HepG2 (cell line): ENCODE results near the gene PDIA4. TPM values are rescaled to one million over a fixed set of nuclear protein-coding genes. Genes with fewer than 3 reads are reported as not detected.

Experiments used
- CREB1 ChIP-seq, 2 experiments: fragments of 450-650 bp in 1 of 2; IDR thresholded peaks; 2 replicates each; pipeline ENCODE4 v1.6.1; 2016 to 2017; ENCODE audit warnings: control low read depth in 1 of 2, mild to moderate bottlenecking in 1 of 2, missing compliant biosample characterization in 1 of 2, missing genetic modification characterization in 1 of 2
- RARA ChIP-seq: IDR thresholded peaks from 2 replicates; pipeline ENCODE4 v1.6.1; 2016; ENCODE audit warnings: missing genetic modification reagents, missing compliant biosample characterization
- SALL1 ChIP-seq: sonication (generic); formaldehyde crosslinking; IDR thresholded peaks from 2 replicates; pipeline ENCODE4 v1.8.0; 2022; ENCODE audit warnings: mild to moderate bottlenecking, missing genetic modification reagents
- ZHX2 ChIP-seq, 2 experiments: sonication (generic) in 1 of 2; formaldehyde crosslinking in 1 of 2; IDR thresholded peaks; 2 replicates each; pipeline versions ENCODE4 v1.6.1 to v1.9.0; 2014 to 2022; ENCODE audit warnings: antibody characterized with exemption in 1 of 2, borderline replicate concordance in 1 of 2, inconsistent platforms in 1 of 2, low read depth in 1 of 2, missing genetic modification reagents in 1 of 2
- ZNF530 ChIP-seq: sonication (generic); formaldehyde crosslinking; IDR thresholded peaks from 2 replicates; pipeline ENCODE4 v1.5.0; 2020; ENCODE audit warnings: low read depth, mild to moderate bottlenecking, missing genetic modification reagents
- polyA plus RNA-seq, 8 experiments: library from polyadenylated mRNA; depleted of rRNA in 3 of 8; stranded (reverse) in 7 of 8; unstranded in 1 of 8; fragments of >200 nt; fragmentation: Illumina TruSeq in 4 of 8; extraction: Trizol in 4 of 8; gene quantifications; 2 replicates each; pipeline versions ENCODE4 v1.2.1 to v1.2.3, GENCODE V29; 2011 to 2016; ENCODE audit warnings: low read depth in 4 of 8, missing spikeins in 1 of 8, mixed read lengths in 1 of 8; ENCODE audit not compliant: insufficient read depth in 1 of 8
- total RNA-seq, 5 experiments: library from RNA; depleted of rRNA; stranded (reverse); fragments of >200 nt; fragmentation: Illumina TruSeq; extraction: Trizol; gene quantifications; 2 replicates each; pipeline ENCODE4 v1.2.3, GENCODE V29; 2016; ENCODE audit warnings: low read depth in 1 of 5
- TF ChIP-seq, protein P1 (sequence below), 2 experiments: sonication (generic) in 1 of 2; formaldehyde crosslinking in 1 of 2; IDR thresholded peaks; 2 replicates each; pipeline versions ENCODE4 v1.4.0 to v1.6.1; 2018 to 2020; ENCODE audit warnings: missing genetic modification reagents in 2 of 2, borderline replicate concordance in 1 of 2, low read depth in 1 of 2, mild to moderate bottlenecking in 1 of 2, missing biosample characterization in 1 of 2
- TF ChIP-seq, protein P2 (sequence below): IDR thresholded peaks from 2 replicates; pipeline ENCODE4 v1.4.0; 2020; ENCODE audit warnings: mild to moderate bottlenecking, missing genetic modification reagents
- TF ChIP-seq, protein P3 (sequence below): sonication (generic); formaldehyde crosslinking; IDR thresholded peaks from 2 replicates; pipeline ENCODE4 v1.5.0; 2020; ENCODE audit warnings: mild to moderate bottlenecking, missing genetic modification reagents, moderate library complexity
- TF ChIP-seq, protein P4 (sequence below): sonication (generic); formaldehyde crosslinking; IDR thresholded peaks from 2 replicates; pipeline ENCODE4 v1.8.1; 2023; ENCODE audit warnings: mild to moderate bottlenecking, missing genetic modification reagents, borderline replicate concordance

Gene PDIA4
- total and polyA plus RNA-seq, 2 of the 13 experiments (the other 11 are each of a cell fraction or from before 2014, with no cell fraction given), result 278 to 402 TPM

- TF ChIP-seq, protein P1, sequence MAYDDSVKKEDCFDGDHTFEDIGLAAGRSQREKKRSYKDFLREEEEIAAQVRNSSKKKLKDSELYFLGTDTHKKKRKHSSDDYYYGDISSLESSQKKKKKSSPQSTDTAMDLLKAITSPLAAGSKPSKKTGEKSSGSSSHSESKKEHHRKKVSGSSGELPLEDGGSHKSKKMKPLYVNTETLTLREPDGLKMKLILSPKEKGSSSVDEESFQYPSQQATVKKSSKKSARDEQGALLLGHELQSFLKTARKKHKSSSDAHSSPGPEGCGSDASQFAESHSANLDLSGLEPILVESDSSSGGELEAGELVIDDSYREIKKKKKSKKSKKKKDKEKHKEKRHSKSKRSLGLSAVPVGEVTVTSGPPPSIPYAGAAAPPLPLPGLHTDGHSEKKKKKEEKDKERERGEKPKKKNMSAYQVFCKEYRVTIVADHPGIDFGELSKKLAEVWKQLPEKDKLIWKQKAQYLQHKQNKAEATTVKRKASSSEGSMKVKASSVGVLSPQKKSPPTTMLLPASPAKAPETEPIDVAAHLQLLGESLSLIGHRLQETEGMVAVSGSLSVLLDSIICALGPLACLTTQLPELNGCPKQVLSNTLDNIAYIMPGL (CRISPR knock-in tag; IDR thresholded peaks at IDR 0.05; ENCODE audit: borderline replicate concordance in 1 of 2, low read depth in 1 of 2), result peak; percentile 72 to 89; a peak in 3 of 4 replicates
- no peak for TF ChIP-seq ZNF530 (CRISPR knock-in tag)
- TF ChIP-seq, protein P2, sequence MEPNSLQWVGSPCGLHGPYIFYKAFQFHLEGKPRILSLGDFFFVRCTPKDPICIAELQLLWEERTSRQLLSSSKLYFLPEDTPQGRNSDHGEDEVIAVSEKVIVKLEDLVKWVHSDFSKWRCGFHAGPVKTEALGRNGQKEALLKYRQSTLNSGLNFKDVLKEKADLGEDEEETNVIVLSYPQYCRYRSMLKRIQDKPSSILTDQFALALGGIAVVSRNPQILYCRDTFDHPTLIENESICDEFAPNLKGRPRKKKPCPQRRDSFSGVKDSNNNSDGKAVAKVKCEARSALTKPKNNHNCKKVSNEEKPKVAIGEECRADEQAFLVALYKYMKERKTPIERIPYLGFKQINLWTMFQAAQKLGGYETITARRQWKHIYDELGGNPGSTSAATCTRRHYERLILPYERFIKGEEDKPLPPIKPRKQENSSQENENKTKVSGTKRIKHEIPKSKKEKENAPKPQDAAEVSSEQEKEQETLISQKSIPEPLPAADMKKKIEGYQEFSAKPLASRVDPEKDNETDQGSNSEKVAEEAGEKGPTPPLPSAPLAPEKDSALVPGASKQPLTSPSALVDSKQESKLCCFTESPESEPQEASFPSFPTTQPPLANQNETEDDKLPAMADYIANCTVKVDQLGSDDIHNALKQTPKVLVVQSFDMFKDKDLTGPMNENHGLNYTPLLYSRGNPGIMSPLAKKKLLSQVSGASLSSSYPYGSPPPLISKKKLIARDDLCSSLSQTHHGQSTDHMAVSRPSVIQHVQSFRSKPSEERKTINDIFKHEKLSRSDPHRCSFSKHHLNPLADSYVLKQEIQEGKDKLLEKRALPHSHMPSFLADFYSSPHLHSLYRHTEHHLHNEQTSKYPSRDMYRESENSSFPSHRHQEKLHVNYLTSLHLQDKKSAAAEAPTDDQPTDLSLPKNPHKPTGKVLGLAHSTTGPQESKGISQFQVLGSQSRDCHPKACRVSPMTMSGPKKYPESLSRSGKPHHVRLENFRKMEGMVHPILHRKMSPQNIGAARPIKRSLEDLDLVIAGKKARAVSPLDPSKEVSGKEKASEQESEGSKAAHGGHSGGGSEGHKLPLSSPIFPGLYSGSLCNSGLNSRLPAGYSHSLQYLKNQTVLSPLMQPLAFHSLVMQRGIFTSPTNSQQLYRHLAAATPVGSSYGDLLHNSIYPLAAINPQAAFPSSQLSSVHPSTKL (CRISPR knock-in tag), result peak; percentile 13; the same call in 1 of the 2 replicates
- TF ChIP-seq SALL1 (CRISPR knock-in tag), result peak; percentile 10; the same call in 1 of the 2 replicates
- TF ChIP-seq, protein P3, sequence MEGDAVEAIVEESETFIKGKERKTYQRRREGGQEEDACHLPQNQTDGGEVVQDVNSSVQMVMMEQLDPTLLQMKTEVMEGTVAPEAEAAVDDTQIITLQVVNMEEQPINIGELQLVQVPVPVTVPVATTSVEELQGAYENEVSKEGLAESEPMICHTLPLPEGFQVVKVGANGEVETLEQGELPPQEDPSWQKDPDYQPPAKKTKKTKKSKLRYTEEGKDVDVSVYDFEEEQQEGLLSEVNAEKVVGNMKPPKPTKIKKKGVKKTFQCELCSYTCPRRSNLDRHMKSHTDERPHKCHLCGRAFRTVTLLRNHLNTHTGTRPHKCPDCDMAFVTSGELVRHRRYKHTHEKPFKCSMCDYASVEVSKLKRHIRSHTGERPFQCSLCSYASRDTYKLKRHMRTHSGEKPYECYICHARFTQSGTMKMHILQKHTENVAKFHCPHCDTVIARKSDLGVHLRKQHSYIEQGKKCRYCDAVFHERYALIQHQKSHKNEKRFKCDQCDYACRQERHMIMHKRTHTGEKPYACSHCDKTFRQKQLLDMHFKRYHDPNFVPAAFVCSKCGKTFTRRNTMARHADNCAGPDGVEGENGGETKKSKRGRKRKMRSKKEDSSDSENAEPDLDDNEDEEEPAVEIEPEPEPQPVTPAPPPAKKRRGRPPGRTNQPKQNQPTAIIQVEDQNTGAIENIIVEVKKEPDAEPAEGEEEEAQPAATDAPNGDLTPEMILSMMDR (CRISPR knock-in tag), result no peak
- TF ChIP-seq, protein P4, sequence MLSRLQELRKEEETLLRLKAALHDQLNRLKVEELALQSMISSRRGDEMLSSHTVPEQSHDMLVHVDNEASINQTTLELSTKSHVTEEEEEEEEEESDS (CRISPR knock-in tag), result peak; percentile 100
- peak; percentile 84 for TF ChIP-seq CREB1 (IDR thresholded peaks at IDR 0.05)
- peak; percentile 95 for TF ChIP-seq CREB1 (CRISPR knock-in tag; IDR thresholded peaks at IDR 0.05)
- no peak for TF ChIP-seq ZHX2 (IDR thresholded peaks at IDR 0.05; ENCODE audit: low read depth)
- TF ChIP-seq ZHX2 (CRISPR knock-in tag; IDR thresholded peaks at IDR 0.05; ENCODE audit: borderline replicate concordance), result peak; percentile 59; the same call in 1 of the 2 replicates
- no peak for TF ChIP-seq RARA (CRISPR knock-in tag)
Observed at GRCh38 chr7:148987010-148987750, 41.1 kb downstream of the PDIA4 start (continued).
